Cardiac muscle cell (in vitro differentiated cells and primary cell): ENCODE data around the gene BGN. TPM values are rescaled to one million over a fixed set of nuclear protein-coding genes. Genes with fewer than 3 reads are reported as not detected.

Source experiments
- DNase-seq, 2 donors: peaks; one replicate each; pipeline versions ENCODE4 v3.0.0 to v3.0.0-alpha.2; 2010 to 2017; ENCODE audit warnings: low read depth in 1 of 2, low spot score in 1 of 2
- H3K27ac ChIP-seq: fragments of 200-600 bp; sonication (generic); 2 replicates; pipeline ENCODE4 v1.5.1; 2016
- H3K27me3 ChIP-seq: fragments of 200-600 bp; sonication (generic); 2 replicates; pipeline ENCODE4 v1.6.0; 2016; ENCODE audit warnings: control low read depth
- H3K36me3 ChIP-seq: fragments of 200-600 bp; sonication (generic); 2 replicates; pipeline ENCODE4 v1.5.1; 2016; ENCODE audit warnings: control low read depth
- H3K4me1 ChIP-seq: fragments of 200-600 bp; sonication (generic); 2 replicates; pipeline ENCODE4 v1.8.1; 2017; ENCODE audit warnings: low read depth, mild to moderate bottlenecking, mixed run types
- H3K4me3 ChIP-seq: fragments of 200-600 bp; sonication (generic); 2 replicates; pipeline ENCODE4 v1.5.1; 2016; ENCODE audit warnings: mild to moderate bottlenecking
- H3K9me3 ChIP-seq: fragments of 200-600 bp; sonication (generic); 2 replicates; pipeline ENCODE4 v1.5.1; 2017; ENCODE audit warnings: low read depth, mild to moderate bottlenecking, control low read depth
- CTCF ChIP-seq: IDR thresholded peaks from 2 replicates; pipeline ENCODE4 v1.5.1; 2012; ENCODE audit warnings: low read depth, mild to moderate bottlenecking, low read length
- polyA plus RNA-seq: library from polyadenylated mRNA; unstranded; fragments of >200 nt; fragmentation: Nextera tagmentation; extraction: Ambion mirVana; gene quantifications from 2 replicates; pipeline ENCODE4 v1.2.1, GENCODE V29; 2016
- total RNA-seq: library from RNA; depleted of rRNA; stranded (reverse); fragments of >200 nt; gene quantifications from 2 replicates; pipeline ENCODE4 v1.2.3, GENCODE V29; 2016

Gene BGN
- total and polyA plus RNA-seq, 2 experiments from 2014 or later, result 0.54 to 1.0 TPM

- H3K27me3 ChIP-seq, result no peaks in the 10 kb centered on the region
- H3K27ac ChIP-seq, result no peak overlapping the region
- peak; percentile 23 to 48 for DNase-seq
- no peaks in the 10 kb centered on the region for H3K4me1 ChIP-seq
- no peaks in the 10 kb centered on the region for H3K36me3 ChIP-seq
- no peaks in the 10 kb centered on the region for H3K9me3 ChIP-seq
- H3K4me3 ChIP-seq, result peak overlapping the region; percentile 45
- TF ChIP-seq CTCF, result peak; percentile 13
These were observed 24.9 kb upstream of the BGN start for GRCh38 chrX:153469811-153470410.

- DNase-seq, result peak; percentile 87 to 95
- no peaks in the 10 kb centered on the region for H3K27me3 ChIP-seq
- no peaks in the 10 kb centered on the region for H3K36me3 ChIP-seq
- H3K4me1 ChIP-seq, result no peaks in the 10 kb centered on the region
- peak within 1 kb of the TSS; percentile 45 for H3K4me3 ChIP-seq
- TF ChIP-seq CTCF, result peak; percentile 66
- H3K9me3 ChIP-seq, result no peaks in the 10 kb centered on the region
- H3K27ac ChIP-seq, result no peak within 1 kb of the TSS
These were observed 24.1 kb upstream of the BGN start, which contains the start of gene HAUS7 for GRCh38 chrX:153470411-153471363. HAUS7 (minus strand) TSS chrX:153470576; CDS start chrX:153470557, 19 bp downstream.

GRCh38 chrX:153471663-153472280 lies 23.0 kb upstream of the BGN start:
- Histone ChIP-seq H3K4me3 (no peak overlapping the region), H3K9me3 (no peaks in the 10 kb centered on the region), H3K27ac (no peak overlapping the region), H3K4me1 (no peaks in the 10 kb centered on the region), H3K27me3 (no peaks in the 10 kb centered on the region), H3K36me3 (no peaks in the 10 kb centered on the region)
- no peak for TF ChIP-seq CTCF
- peak in 1 of 2 donors; percentile 41 for DNase-seq

GRCh38 chrX:153473126-153473525 lies 21.7 kb upstream of the BGN start:
- Histone ChIP-seq H3K27ac (no peak overlapping the region), H3K4me1 (no peaks in the 10 kb centered on the region)
- TF ChIP-seq CTCF, result no peak

GRCh38 chrX:153474266-153474665 lies 20.5 kb upstream of the BGN start:
- Histone ChIP-seq H3K36me3 (no peaks in the 10 kb centered on the region), H3K4me3 (no peak overlapping the region), H3K27me3 (no peaks in the 10 kb centered on the region), H3K27ac (no peak overlapping the region), H3K4me1 (no peaks in the 10 kb centered on the region), H3K9me3 (no peaks in the 10 kb centered on the region)
- no peak for DNase-seq
- no peak for TF ChIP-seq CTCF

More at GRCh38 chrX:153473126-153473525, 21.7 kb upstream of the BGN start:
- no peak overlapping the region for H3K4me3 ChIP-seq
- H3K36me3 ChIP-seq, result no peaks in the 10 kb centered on the region
- DNase-seq, result no peak
- H3K9me3 ChIP-seq, result no peaks in the 10 kb centered on the region
- no peaks in the 10 kb centered on the region for H3K27me3 ChIP-seq
